ENCODE data around the gene C10orf67. TPM values are rescaled to one million over a fixed set of nuclear protein-coding genes. Genes with fewer than 3 reads are reported as not detected.
"Not testable (repeated sequence)": the region's sequence is repeated elsewhere in the genome, so short reads cannot be mapped to it uniquely, and the experiment has no call there.

The C10orf67 gene
- polyA plus RNA-seq, 6 donors from 2014 or later, result not detected

GRCh38 chr10:23310404-23310803, 34.2 kb downstream of the C10orf67 start:
- DNase-seq (no peak), ATAC-seq (ENCODE audit: low read depth in 2 of 2) (no peak)
- Mint-ChIP-seq H3K4me1 (no peaks in the 10 kb centered on the region), H3K36me3 (no peaks in the 10 kb centered on the region), H3K9me3 (peaks cover 0 to 2% (median 0%) of the 10 kb centered on the region in 7 donors), H3K4me3 (no peak overlapping the region), H3K27ac (no peak overlapping the region), H3K27me3 (peaks cover 23 to 27% (median 26%) of the 10 kb centered on the region in 3 donors)

DNA sequence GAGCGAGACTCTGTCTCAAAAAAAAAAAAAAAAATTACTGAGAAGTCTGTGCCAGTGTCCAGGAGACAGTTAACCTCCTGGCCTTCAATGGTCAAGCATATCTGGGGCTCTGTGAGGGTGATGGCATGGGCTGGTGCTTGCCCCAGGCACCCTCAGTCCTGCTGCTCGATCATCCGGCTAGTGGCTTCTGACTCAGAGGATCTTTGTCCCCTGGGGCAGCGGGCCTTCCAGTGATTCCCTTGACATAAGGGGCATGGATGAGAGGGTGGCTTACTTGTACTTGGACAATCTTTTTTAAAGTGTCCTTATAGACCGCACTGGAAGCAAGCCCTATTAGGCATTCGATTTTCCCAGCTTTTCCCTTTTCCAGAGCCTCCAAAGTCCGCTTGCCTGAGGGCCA, 44.6 kb downstream of the C10orf67 start:
- ATAC-seq (ENCODE audit: low read depth in 2 of 2); H3K27ac Mint-ChIP-seq; DNase-seq; H3K4me3 Mint-ChIP-seq; H3K36me3 Mint-ChIP-seq; H3K9me3 Mint-ChIP-seq; H3K4me1 Mint-ChIP-seq: not testable (repeated sequence)
- H3K27me3 Mint-ChIP-seq, result peaks cover 13 to 21% (median 16%) of the 10 kb centered on the region in 3 donors

DNA sequence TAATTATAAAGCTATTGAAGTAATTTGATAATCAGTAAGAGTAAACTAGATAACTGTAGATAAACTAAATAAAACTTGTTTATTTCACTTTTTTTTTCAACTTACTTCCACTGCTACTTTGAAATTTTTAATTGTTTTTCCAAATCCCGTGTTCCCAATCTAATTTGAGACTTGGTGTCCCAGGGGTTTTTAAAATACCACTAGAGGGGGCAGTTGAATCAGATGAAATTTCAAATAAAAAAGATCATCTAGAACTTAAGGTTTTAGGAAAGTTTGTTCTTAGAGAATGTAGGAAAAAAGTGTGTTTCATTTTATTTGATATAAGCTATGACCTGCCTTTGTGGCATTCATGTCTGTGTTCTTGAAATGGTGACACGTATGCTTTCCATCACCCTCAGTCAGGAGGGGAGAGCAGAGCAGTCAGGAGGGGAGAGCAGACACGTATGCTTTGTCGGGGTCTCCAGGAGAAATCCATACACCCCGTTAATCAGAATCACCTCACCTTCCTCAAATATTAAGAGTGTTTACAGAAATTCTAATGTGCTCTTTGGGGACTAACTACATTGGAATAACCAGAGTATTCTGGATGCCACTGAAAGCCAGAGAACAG, 49.9 kb downstream of the C10orf67 start:
- no peak overlapping the region for H3K4me3 Mint-ChIP-seq
- ATAC-seq (ENCODE audit: low read depth in 2 of 2) (no peak), DNase-seq (no peak)
- H3K27me3 Mint-ChIP-seq, result peaks cover 14 to 30% (median 28%) of the 10 kb centered on the region in 3 donors
- peaks cover 0 to 4% of the 10 kb centered on the region in 2 donors for H3K36me3 Mint-ChIP-seq
- H3K4me1 Mint-ChIP-seq, result no peaks in the 10 kb centered on the region
- no peak overlapping the region for H3K27ac Mint-ChIP-seq
- H3K9me3 Mint-ChIP-seq, result no peaks in the 10 kb centered on the region

DNA sequence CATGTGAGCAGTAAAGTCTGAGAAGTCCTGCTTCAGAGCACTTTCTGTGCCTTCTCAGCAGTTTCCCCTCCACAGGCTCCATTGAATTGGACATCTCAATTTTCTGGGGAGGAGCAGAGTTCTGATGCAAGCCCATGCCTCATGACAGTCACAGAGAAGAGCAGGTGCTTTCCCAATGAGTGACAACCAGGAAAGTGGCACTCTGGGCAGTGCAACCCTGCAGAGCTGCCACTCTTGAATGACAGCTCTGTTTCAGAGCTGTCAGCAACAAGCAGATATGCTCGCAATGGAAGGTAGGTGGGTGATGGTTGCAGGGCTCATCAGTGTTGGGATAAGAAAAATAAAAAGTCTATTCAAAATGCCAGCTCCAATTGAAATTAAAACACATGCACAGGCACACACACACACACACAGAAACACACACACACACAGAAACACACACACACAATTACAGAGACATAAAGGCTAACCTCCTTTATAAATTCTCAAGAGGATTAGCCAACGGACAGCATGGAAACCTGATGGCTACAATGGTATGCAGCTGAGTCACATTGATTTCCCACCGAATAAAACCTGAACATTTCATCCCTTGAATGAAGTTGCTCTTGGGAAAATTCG, 50.5 kb downstream of the C10orf67 start:
- no peak for ATAC-seq (ENCODE audit: low read depth in 2 of 2)
- no peaks in the 10 kb centered on the region for H3K4me1 Mint-ChIP-seq

GRCh38 chr10:23293145-23293724, 51.4 kb downstream of the C10orf67 start:
- DNase-seq, result no peak
- Mint-ChIP-seq H3K9me3 (peaks cover 0 to under 1% (median 0%) of the 10 kb centered on the region in 7 donors), H3K27ac (no peak overlapping the region), H3K4me3 (no peak overlapping the region), H3K4me1 (no peaks in the 10 kb centered on the region), H3K27me3 (peaks cover 19 to 30% (median 23%) of the 10 kb centered on the region in 3 donors), H3K36me3 (peaks cover 0 to 4% of the 10 kb centered on the region in 2 donors)
- no peak for ATAC-seq (ENCODE audit: low read depth in 2 of 2)

More for the DNA sequence above, 50.5 kb downstream of the C10orf67 start:
- H3K27me3 Mint-ChIP-seq, result peaks cover 14 to 30% (median 24%) of the 10 kb centered on the region in 3 donors
- DNase-seq, result no peak
- H3K4me3 Mint-ChIP-seq, result no peak overlapping the region
- H3K9me3 Mint-ChIP-seq, result no peaks in the 10 kb centered on the region
- H3K36me3 Mint-ChIP-seq, result peaks cover 0 to 4% of the 10 kb centered on the region in 2 donors
- no peak overlapping the region for H3K27ac Mint-ChIP-seq

DNA sequence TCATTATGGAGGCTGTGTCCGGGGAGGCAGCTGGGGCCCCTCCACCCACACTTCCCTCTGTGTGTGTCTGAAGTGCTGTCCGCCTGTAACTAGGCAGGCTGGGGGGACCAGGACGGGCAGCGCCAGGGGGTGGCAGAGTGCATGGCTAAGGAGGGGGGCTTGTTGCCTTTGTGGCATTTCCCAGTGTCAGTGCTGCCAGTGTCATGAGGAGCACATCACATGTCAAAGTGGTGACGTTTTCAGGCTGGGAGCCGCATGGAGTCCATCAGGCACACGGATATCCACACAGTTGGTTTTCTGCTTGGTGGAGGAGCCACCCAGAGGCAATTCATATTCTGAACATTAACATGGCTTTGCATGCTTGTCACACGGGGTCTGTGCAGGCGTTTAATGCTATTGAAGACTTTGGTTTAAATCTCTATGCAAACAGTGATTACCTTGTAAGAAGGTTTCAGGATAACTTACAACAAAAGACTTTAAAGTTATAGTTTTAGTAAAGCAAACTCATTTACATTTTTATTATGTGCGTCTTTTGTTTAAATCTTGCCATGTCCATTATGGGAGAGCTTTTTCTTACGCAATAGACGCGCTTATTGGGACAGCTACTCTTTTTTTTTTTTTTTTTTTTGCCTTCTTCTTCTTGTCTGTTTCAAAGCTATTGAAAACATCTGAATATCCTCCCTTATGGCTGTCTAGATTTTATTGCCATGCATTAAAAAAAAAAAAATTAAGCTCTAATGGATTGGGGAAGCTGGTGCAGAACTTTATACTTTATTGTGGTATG, 52.9 kb downstream of the C10orf67 start:
- Mint-ChIP-seq H3K9me3 (peaks cover 0 to 13% (median 6%) of the 10 kb centered on the region in 7 donors), H3K4me3 (no peak overlapping the region), H3K4me1 (no peaks in the 10 kb centered on the region), H3K27ac (peak overlapping the region in 1 of 6 donors; percentile 30), H3K27me3 (peaks cover 12 to 23% (median 18%) of the 10 kb centered on the region in 3 donors), H3K36me3 (peaks cover 0 to 4% of the 10 kb centered on the region in 2 donors)
- ATAC-seq (ENCODE audit: low read depth in 2 of 2), result no peak
- DNase-seq, result no peak

GRCh38 chr10:23284674-23285335, 59.8 kb downstream of the C10orf67 start:
- Mint-ChIP-seq H3K9me3 (peaks cover 0 to 13% (median 9%) of the 10 kb centered on the region in 7 donors), H3K36me3 (no peaks in the 10 kb centered on the region), H3K4me3 (no peak overlapping the region), H3K27ac (no peak overlapping the region), H3K27me3 (peaks cover 18 to 30% (median 29%) of the 10 kb centered on the region in 3 donors), H3K4me1 (no peaks in the 10 kb centered on the region)
- no peak for DNase-seq
- ATAC-seq (ENCODE audit: low read depth in 2 of 2), result no peak

- no peak overlapping the region for H3K4me3 Mint-ChIP-seq
- no peak overlapping the region for H3K27ac Mint-ChIP-seq
- H3K36me3 Mint-ChIP-seq, result no peaks in the 10 kb centered on the region
- DNase-seq (no peak), ATAC-seq (ENCODE audit: low read depth in 2 of 2) (no peak)
- H3K4me1 Mint-ChIP-seq, result no peaks in the 10 kb centered on the region
- peaks cover 20 to 33% (median 29%) of the 10 kb centered on the region in 3 donors for H3K27me3 Mint-ChIP-seq
- peaks cover 0 to 13% (median 9%) of the 10 kb centered on the region in 7 donors for H3K9me3 Mint-ChIP-seq
Measured at GRCh38 chr10:23284155-23284554, 60.4 kb downstream of the C10orf67 start.

DNA sequence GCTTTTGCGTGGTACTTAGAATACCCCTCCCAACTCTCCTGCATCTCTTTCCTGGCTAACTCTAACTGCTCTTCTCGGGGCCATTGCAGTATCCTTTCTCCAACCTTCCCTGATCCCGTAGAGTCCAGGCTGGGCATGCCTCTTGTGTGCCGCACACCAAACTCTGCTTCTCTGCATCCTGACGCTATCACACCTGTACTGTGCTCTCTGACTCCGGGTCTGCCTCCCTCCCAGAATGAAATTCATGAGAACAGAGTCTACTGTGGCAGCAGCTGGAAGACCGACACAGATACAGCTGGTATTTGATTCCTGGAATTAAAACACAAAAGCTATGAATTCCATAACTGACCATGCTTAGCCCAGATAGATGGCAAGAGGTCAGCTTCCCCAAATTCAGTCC, 60.9 kb downstream of the C10orf67 start:
- ATAC-seq (ENCODE audit: low read depth in 2 of 2), result no peak
- peaks cover 0 to 13% (median 9%) of the 10 kb centered on the region in 7 donors for H3K9me3 Mint-ChIP-seq
- no peak overlapping the region for H3K4me3 Mint-ChIP-seq
- no peak for DNase-seq
- H3K27me3 Mint-ChIP-seq, result peaks cover 22 to 34% (median 25%) of the 10 kb centered on the region in 3 donors
- no peak overlapping the region for H3K27ac Mint-ChIP-seq
- no peaks in the 10 kb centered on the region for H3K4me1 Mint-ChIP-seq
- no peaks in the 10 kb centered on the region for H3K36me3 Mint-ChIP-seq

GRCh38 chr10:23281044-23281433, 63.6 kb downstream of the C10orf67 start:
- DNase-seq, result no peak
- Mint-ChIP-seq H3K4me1 (no peaks in the 10 kb centered on the region), H3K27me3 (peaks cover 27 to 45% (median 31%) of the 10 kb centered on the region in 3 donors), H3K4me3 (no peak overlapping the region), H3K27ac (no peak overlapping the region), H3K9me3 (peaks cover 0 to 3% (median under 1%) of the 10 kb centered on the region in 7 donors), H3K36me3 (no peaks in the 10 kb centered on the region)
- no peak for ATAC-seq (ENCODE audit: low read depth in 2 of 2)

- Mint-ChIP-seq H3K9me3 (peaks cover 0 to 5% (median 0%) of the 10 kb centered on the region in 7 donors), H3K27me3 (peaks cover 26 to 46% (median 31%) of the 10 kb centered on the region in 3 donors), H3K4me1 (no peaks in the 10 kb centered on the region), H3K36me3 (no peaks in the 10 kb centered on the region), H3K4me3 (no peak overlapping the region), H3K27ac (no peak overlapping the region)
- DNase-seq, result no peak
- no peak for ATAC-seq (ENCODE audit: low read depth in 2 of 2)
Measured at GRCh38 chr10:23280419-23281043, 64.1 kb downstream of the C10orf67 start.

DNA sequence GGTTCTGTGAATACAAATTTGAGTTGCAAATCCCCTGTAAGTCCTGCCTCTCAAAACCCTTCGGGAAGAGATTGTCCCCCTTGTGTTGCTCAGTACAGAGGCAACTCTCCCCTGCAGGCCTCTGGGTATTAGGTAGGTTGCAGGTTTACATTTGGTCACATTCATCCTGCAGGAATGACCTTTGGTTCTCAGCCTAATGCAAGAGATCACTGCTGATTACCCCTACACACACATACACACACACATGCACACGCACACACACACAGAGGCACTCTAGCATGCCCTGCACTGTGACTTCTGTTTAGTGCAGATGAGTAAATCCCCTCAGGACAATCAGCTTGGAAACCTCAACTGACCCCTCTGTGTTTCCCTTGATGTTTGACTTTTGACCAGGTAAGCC, 69.2 kb downstream of the C10orf67 start:
- Mint-ChIP-seq H3K4me1 (no peaks in the 10 kb centered on the region), H3K27ac (no peak overlapping the region), H3K27me3 (peaks cover 7 to 20% (median 13%) of the 10 kb centered on the region in 3 donors), H3K36me3 (peaks cover 5 to 8% of the 10 kb centered on the region in 2 donors), H3K4me3 (no peak overlapping the region), H3K9me3 (peaks cover 9 to 48% (median 18%) of the 10 kb centered on the region in 7 donors)
- DNase-seq, result no peak
- ATAC-seq (ENCODE audit: low read depth in 2 of 2), result no peak
